Uterus (tissue), 2 donors: ENCODE data around the gene SPATA20.

Source experiments
- CTCF ChIP-seq, 4 experiments: fragments of 200-600 bp in 2 of 4; fragments of 450-650 bp in 2 of 4; sonication (generic) in 2 of 4; IDR thresholded peaks; one replicate each; pipeline ENCODE4 v1.5.1; 2016 to 2019; ENCODE audit warnings: antibody characterized with exemption in 4 of 4, mild to moderate bottlenecking in 2 of 4, moderate library complexity in 1 of 4
- POLR2A ChIP-seq, 2 donors: fragments of 450-650 bp; IDR thresholded peaks; one replicate each; pipeline ENCODE4 v1.6.1; 2016; ENCODE audit warnings: antibody characterized with exemption in 2 of 2, mild to moderate bottlenecking in 1 of 2, moderate library complexity in 1 of 2

- no peak for TF ChIP-seq CTCF (IDR thresholded peaks at IDR 0.05)
- no peak for TF ChIP-seq POLR2A (IDR thresholded peaks at IDR 0.05)
Measured at GRCh38 chr17:50502301-50502990, 44.5 kb upstream of the SPATA20 start.
